Measurements from ENCODE around the gene RIC1.
"Not testable (repeated sequence)": the region's sequence is repeated elsewhere in the genome, so short reads cannot be mapped to it uniquely, and the experiment has no call there.

The RIC1 gene

GRCh38 chr9:5721279-5722087 is 92.6 kb downstream of the RIC1 start:
- DNase-seq = no peak

- DNase-seq = not testable (repeated sequence)
Measured at GRCh38 chr9:5722679-5723078, 93.8 kb downstream of the RIC1 start.

GRCh38 chr9:5735072-5735471 is 106.2 kb downstream of the RIC1 start:
- DNase-seq = no peak

- no peak for DNase-seq
Measured at GRCh38 chr9:5736563-5737346, 107.8 kb downstream of the RIC1 start.

- DNase-seq = no peak
Measured at GRCh38 chr9:5743109-5743508, 114.2 kb downstream of the RIC1 start.

GRCh38 chr9:5748438-5748837 is 119.5 kb downstream of the RIC1 start:
- DNase-seq = no peak

- DNase-seq = no peak
Measured at GRCh38 chr9:5749306-5749705, 120.4 kb downstream of the RIC1 start.

- no peak for DNase-seq
Measured at GRCh38 chr9:5750569-5750968, 121.7 kb downstream of the RIC1 start.

- DNase-seq = no peak
Measured at GRCh38 chr9:5756633-5757032, 127.7 kb downstream of the RIC1 start.

GRCh38 chr9:5760338-5760737 is 131.4 kb downstream of the RIC1 start:
- DNase-seq = no peak

- no peak for DNase-seq
Measured at GRCh38 chr9:5762421-5762820, 133.5 kb downstream of the RIC1 start.

GRCh38 chr9:5764130-5764868 is 135.4 kb downstream of the RIC1 start:
- no peak for DNase-seq

- DNase-seq = no peak
Measured at GRCh38 chr9:5767968-5768932, 139.3 kb downstream of the RIC1 start.

- no peak for DNase-seq
Measured at GRCh38 chr9:5773324-5773999, 144.6 kb downstream of the RIC1 start.

GRCh38 chr9:5778805-5779204 is 149.9 kb downstream of the RIC1 start:
- no peak for DNase-seq

- not testable (repeated sequence) for DNase-seq
Measured at GRCh38 chr9:5779705-5780218, 150.9 kb downstream of the RIC1 start.

- DNase-seq = not testable (repeated sequence)
Measured at GRCh38 chr9:5783420-5783819, 154.5 kb downstream of the RIC1 start.

- no peak for DNase-seq
Measured at GRCh38 chr9:5783982-5784381, 155.1 kb downstream of the RIC1 start.

GRCh38 chr9:5784526-5785315 is 155.8 kb downstream of the RIC1 start:
- DNase-seq = no peak

Measured in fibroblast of skin of scalp (primary cell).